GM12878 (cell line): ENCODE results near the gene IL10. TPM values are rescaled to one million over a fixed set of nuclear protein-coding genes. Genes with fewer than 3 reads are reported as not detected.
A peak's percentile ranks its signal among the peaks of the same experiment; 100 is the strongest.

Source experiments
- ATAC-seq: fragments of 200-7000 bp; cut with Tn5 transposase; 3 replicates; pipeline ENCODE4 v1.9.1; 2020; ENCODE audit warnings: mild to moderate bottlenecking, moderate library complexity
- BruUV-seq: library from RNA; stranded (reverse); fragments of 400-500 nt; replicated peaks from 2 replicates; lab custom pipeline; 2021; lab: Mats Ljungman, UMichigan
- CTCF ChIA-PET: fragments of 300-600 bp; sonication (Branson Sonifier 250); formaldehyde crosslinking; extraction: SDS; loops from one replicate; lab custom pipeline; 2021; ENCODE audit warnings: inconsistent platforms; lab: Yijun Ruan, JAX
- POLR2A ChIA-PET: fragments of 350-600 bp; formaldehyde crosslinking; extraction: SDS; loops from one replicate; lab custom pipeline; 2021; ENCODE audit warnings: inconsistent platforms; lab: Charles Lee
- RAD21 ChIA-PET: fragments of 300-600 bp; sonication (Branson Sonifier 250); formaldehyde crosslinking; loops from one replicate; lab custom pipeline; 2023; ENCODE audit warnings: antibody characterized with exemption; ENCODE audit not compliant: unreplicated experiment; lab: Charles Lee
- SMC1A ChIA-PET: fragments of 300-600 bp; sonication (Branson Sonifier 250); formaldehyde crosslinking; loops from one replicate; lab custom pipeline; 2023; ENCODE audit not compliant: unreplicated experiment, uncharacterized antibody; lab: Charles Lee
- DNase-seq: peaks from one replicate; pipeline ENCODE4 v3.0.0-alpha.2; 2011; ENCODE audit warnings: low read depth, low spot score
- FAIRE-seq: peaks from 3 replicates; lab custom pipeline; 2011; peaks lifted over from hg19 to GRCh38; lab: Jason Lieb, UNC
- H2AFZ ChIP-seq: 2 replicates; pipeline ENCODE4 v1.6.0; 2011; ENCODE audit warnings: low read depth, low read length, control low read depth; ENCODE audit not compliant: control insufficient read depth
- H3K27ac ChIP-seq: 2 replicates; pipeline ENCODE4 v1.5.1; 2011; ENCODE audit warnings: control low read depth; ENCODE audit not compliant: control insufficient read depth, insufficient read depth
- H3K27me3 ChIP-seq, 2 experiments: replicated peaks in 1 of 2; 2 replicates each; pipeline versions ENCODE4 v1.6.0 to v1.6.1; 2011; ENCODE audit warnings: low read length in 1 of 2; ENCODE audit not compliant: control insufficient read depth in 2 of 2, insufficient read depth in 2 of 2
- H3K36me3 ChIP-seq, 2 experiments: 2 replicates each; pipeline ENCODE4 v1.5.1; 2011; ENCODE audit warnings: low read length in 1 of 2; ENCODE audit not compliant: control insufficient read depth in 2 of 2, insufficient read depth in 2 of 2
- H3K4me1 ChIP-seq: 2 replicates; pipeline ENCODE4 v1.6.1; 2011; ENCODE audit warnings: mild to moderate bottlenecking, low read length, moderate library complexity, mixed read lengths; ENCODE audit not compliant: control insufficient read depth, insufficient read depth
- H3K4me2 ChIP-seq: 2 replicates; pipeline ENCODE4 v1.6.0; 2011; ENCODE audit warnings: control low read depth; ENCODE audit not compliant: control insufficient read depth, insufficient read depth
- H3K4me3 ChIP-seq: fragments of 200-600 bp; sonication (generic); 2 replicates; pipeline ENCODE4 v1.5.1; 2016
- H3K79me2 ChIP-seq: 2 replicates; pipeline ENCODE4 v1.6.0; 2011; ENCODE audit warnings: low read length; ENCODE audit not compliant: control insufficient read depth, insufficient read depth
- H3K9ac ChIP-seq: 2 replicates; pipeline ENCODE4 v1.8.0; 2011; ENCODE audit warnings: low read length, control low read depth, mixed read lengths; ENCODE audit not compliant: control insufficient read depth, insufficient read depth
- H3K9me3 ChIP-seq: replicated peaks from 3 replicates; pipeline ENCODE4 v1.5.1; 2011; ENCODE audit warnings: mild to moderate bottlenecking, low read length; ENCODE audit not compliant: control insufficient read depth, insufficient read depth
- H4K20me1 ChIP-seq: 2 replicates; pipeline ENCODE4 v1.6.0; 2011; ENCODE audit not compliant: control insufficient read depth, insufficient read depth
- BCL11A ChIP-seq: IDR thresholded peaks from 2 replicates; pipeline ENCODE4 v1.6.1; 2011; ENCODE audit warnings: low read depth, low read length
- BCL3 ChIP-seq: IDR thresholded peaks from 2 replicates; pipeline ENCODE4 v1.6.1; 2011; ENCODE audit warnings: borderline replicate concordance, low read depth, mild to moderate bottlenecking, moderate library complexity, low read length; ENCODE audit not compliant: insufficient read depth, poor library complexity, severe bottlenecking
- WGBS: methylation state at CpG from one replicate; pipeline ENCODE4 v1.1.6; 2016; ENCODE audit warnings: low lambda C conversion rate; ENCODE audit not compliant: insufficient replicate concordance, insufficient coverage; ENCODE audit errors: missing lambda C conversion rate; 5-methylcytosine and 5-hydroxymethylcytosine counted together
- in situ Hi-C: fragments of 300-500 bp; cut with MboI; formaldehyde crosslinking; loops from 9 replicates; pipeline ENCODE4 v1.14.3; 2018; ENCODE audit warnings: mixed read lengths
- intact Hi-C: fragments of 100-400 bp; cut with micrococcal nuclease; formaldehyde crosslinking; loops from one replicate; pipeline ENCODE4 v1.14.2; 2022; ENCODE audit not compliant: unreplicated experiment
- polyA plus RNA-seq, 11 experiments: library from polyadenylated mRNA; depleted of rRNA in 4 of 11; unstranded in 6 of 11; stranded (reverse) in 5 of 11; fragments of >200 nt; fragmentation: Nextera tagmentation in 4 of 11; fragmentation: Illumina TruSeq in 1 of 11; extraction: Ambion mirVana in 4 of 11; extraction: Trizol in 1 of 11; gene quantifications; 1 replicate in 1 of 11; 2 replicates in 10 of 11; pipeline versions ENCODE4 v1.2.1 to v1.2.3, GENCODE V29; 2011 to 2016; ENCODE audit warnings: inconsistent platforms in 2 of 11, missing spikeins in 2 of 11, low read depth in 1 of 11
- total RNA-seq, 4 experiments: library from RNA; depleted of rRNA in 3 of 4; stranded (reverse); fragments of >200 nt in 3 of 4; fragmentation: Illumina TruSeq in 1 of 4; extraction: Trizol in 1 of 4; gene quantifications; 2 replicates each; pipeline versions ENCODE4 v1.2.1 to v1.2.3, GENCODE V29; 2013 to 2021

Gene IL10
- total and polyA plus RNA-seq, 10 of the 15 experiments (the other 5 are each of a cell fraction or from before 2014, with no cell fraction given): 0.34 to 5.0 (median 1.1) TPM

- H3K4me1 ChIP-seq: peaks cover 28% of the 10 kb centered on the region
Measured at GRCh38 chr1:206798384-206798996, 26.2 kb upstream of the IL10 start.

More at GRCh38 chr1:206798384-206798996, 26.2 kb upstream of the IL10 start:
- Histone ChIP-seq H3K9ac (no peak overlapping the region), H3K4me3 (no peak overlapping the region), H3K27ac (no peak overlapping the region), H3K4me2 (no peak overlapping the region), H3K27me3 (no peaks in the 10 kb centered on the region), H2AFZ (no peak overlapping the region), H3K9me3 (no peaks in the 10 kb centered on the region), H4K20me1 (no peaks in the 10 kb centered on the region), H3K36me3 (no peaks in the 10 kb centered on the region), H3K79me2 (no peaks in the 10 kb centered on the region)
- intact Hi-C loops: no loop called here
- ChIA-PET SMC1A (interaction anchor here (0.6 to 14.9 kb wide), 9 partner anchors 10 to 118 kb away, joined by 3 to 417 read pairs (median 7); partner anchors contain the start of genes IL10 and IL19), POLR2A (interaction anchor here (0.8 to 1.3 kb wide), 2 partner anchors 24 to 31 kb away, joined by 3 to 4 read pairs; no protein-coding TSS in a partner anchor), CTCF (interaction anchor here (0.7 to 18.5 kb wide), 19 partner anchors 8 to 178 kb away, joined by 3 to 805 read pairs (median 4); partner anchors contain the start of genes FCAMR, IL10 and IL19), RAD21 (interaction anchor here (5.9 to 14.8 kb wide), 3 partner anchors 8 to 64 kb away, joined by 30 to 297 read pairs (median 225); partner anchors contain the start of genes IL10 and IL19)
- DNase-seq (no peak), ATAC-seq (no peak), FAIRE-seq (no peak)
- in situ Hi-C loops: no loop called here
- BruUV-seq: no TSS peak
- WGBS: 86% methylated on average over 13 of the region's 13 CpGs
- TF ChIP-seq BCL3: peak; percentile 56
- TF ChIP-seq BCL11A: no peak
